HCT116 (cell line): Measurements from ENCODE around the gene RASL11B. TPM values are rescaled to one million over a fixed set of nuclear protein-coding genes. Genes with fewer than 3 reads are reported as not detected.

ENCODE experiments used
- ATAC-seq: fragments of 200-7000 bp; cut with Tn5 transposase; 2 replicates; pipeline ENCODE4 v1.9.1; 2020; ENCODE audit warnings: mild to moderate bottlenecking, moderate library complexity
- BruUV-seq: library from RNA; stranded (reverse); fragments of 400-500 nt; replicated peaks from 2 replicates; lab custom pipeline; 2021; lab: Mats Ljungman, UMichigan
- CTCF ChIA-PET: fragments of 300-600 bp; sonication (Branson Sonifier 250); formaldehyde crosslinking; loops from one replicate; lab custom pipeline; 2021; ENCODE audit warnings: antibody characterized with exemption; lab: Charles Lee
- POLR2A ChIA-PET: fragments of 300-600, 350-600 bp; sonication (Branson Sonifier 250); formaldehyde crosslinking; loops from one replicate; lab custom pipeline; 2021; ENCODE audit warnings: antibody characterized with exemption; lab: Charles Lee
- RAD21 ChIA-PET, 2 experiments: fragments of 300-600 bp; sonication (Branson Sonifier 250); formaldehyde crosslinking; loops; one replicate each; lab custom pipeline; 2023; ENCODE audit warnings: low total read pairs in 2 of 2; ENCODE audit not compliant: uncharacterized antibody in 2 of 2, unreplicated experiment in 2 of 2, low non-redundant PET in 1 of 2; lab: Charles Lee
- DNase-seq: peaks from one replicate; pipeline ENCODE4 v3.0.0-alpha.2; 2010; ENCODE audit warnings: low read depth, low spot score
- H2AFZ ChIP-seq: fragments of 200-600 bp; shearing (Covaris generic), sonication (generic); 2 replicates; pipeline ENCODE4 v1.6.1; 2017; ENCODE audit warnings: low read depth, mixed run types, mixed read lengths, antibody characterized with exemption, low read length; ENCODE audit not compliant: poor library complexity, severe bottlenecking
- H3K27ac ChIP-seq: 2 replicates; pipeline ENCODE4 v1.5.1; 2012; ENCODE audit warnings: low read depth, low read length
- H3K27me3 ChIP-seq: fragments of 200-600 bp; sonication (generic); 2 replicates; pipeline ENCODE4 v1.6.1; 2016; ENCODE audit warnings: mixed run types, low read length, mixed read lengths; ENCODE audit not compliant: insufficient read depth
- H3K36me3 ChIP-seq, 2 experiments: fragments of 200-500 bp in 1 of 2; fragments of 200-600 bp in 1 of 2; sonication (Bioruptor generic) in 1 of 2; sonication (generic) in 1 of 2; 2 replicates each; pipeline versions ENCODE4 v1.5.1 to v1.6.1; 2014 to 2016; ENCODE audit warnings: low read length in 2 of 2, inconsistent platforms in 1 of 2, mixed read lengths in 1 of 2, mixed run types in 1 of 2; ENCODE audit not compliant: insufficient read depth in 2 of 2, control insufficient read depth in 1 of 2
- H3K4me1 ChIP-seq, 2 experiments: fragments of 200-600 bp in 1 of 2; sonication (generic) in 1 of 2; 2 replicates each; pipeline versions ENCODE4 v1.5.1 to v1.6.1; 2012 to 2017; ENCODE audit warnings: low read length in 2 of 2, inconsistent platforms in 1 of 2, mild to moderate bottlenecking in 1 of 2, mixed read lengths in 1 of 2, mixed run types in 1 of 2, moderate library complexity in 1 of 2; ENCODE audit not compliant: insufficient read depth in 2 of 2, control insufficient read depth in 1 of 2
- H3K4me2 ChIP-seq: fragments of 200-600 bp; sonication (generic); 2 replicates; pipeline ENCODE4 v1.6.1; 2017; ENCODE audit warnings: mixed run types, low read length, mixed read lengths
- H3K4me3 ChIP-seq, 2 experiments: fragments of 200-600 bp in 1 of 2; sonication (generic) in 1 of 2; replicated peaks in 1 of 2; 2 replicates each; pipeline ENCODE4 v1.5.1; 2011 to 2016; ENCODE audit warnings: low read length in 2 of 2, control low read depth in 1 of 2, low read depth in 1 of 2, mild to moderate bottlenecking in 1 of 2, mixed read lengths in 1 of 2, mixed run types in 1 of 2
- H3K79me2 ChIP-seq: fragments of 200-600 bp; sonication (generic); 2 replicates; pipeline ENCODE4 v1.6.1; 2017; ENCODE audit warnings: mild to moderate bottlenecking, mixed run types, low read length, moderate library complexity, mixed read lengths; ENCODE audit not compliant: insufficient read depth
- H3K9ac ChIP-seq: fragments of 200-600 bp; sonication (generic); 2 replicates; pipeline ENCODE4 v1.6.1; 2016; ENCODE audit warnings: low read length, mixed read lengths
- H3K9me2 ChIP-seq: fragments of 200-600 bp; sonication (generic), shearing (Covaris generic); 2 replicates; pipeline ENCODE4 v1.6.1; 2017; ENCODE audit warnings: mixed run types, mild to moderate bottlenecking, moderate library complexity; ENCODE audit not compliant: insufficient read depth
- H3K9me3 ChIP-seq, 2 experiments: fragments of 200-500 bp in 1 of 2; fragments of 200-600 bp in 1 of 2; sonication (Bioruptor generic) in 1 of 2; sonication (generic) in 1 of 2; 2 replicates each; pipeline ENCODE4 v1.6.1; 2014 to 2017; ENCODE audit warnings: low read length in 2 of 2, mixed read lengths in 2 of 2, inconsistent platforms in 1 of 2, low read depth in 1 of 2, mild to moderate bottlenecking in 1 of 2, mixed run types in 1 of 2, moderate library complexity in 1 of 2; ENCODE audit not compliant: control insufficient read depth in 1 of 2, insufficient read depth in 1 of 2
- H4K20me1 ChIP-seq: fragments of 200-600 bp; sonication (generic), shearing (Covaris generic); 2 replicates; pipeline ENCODE4 v1.6.1; 2017; ENCODE audit warnings: mixed run types, mild to moderate bottlenecking, moderate library complexity; ENCODE audit not compliant: insufficient read depth
- ATF3 ChIP-seq: IDR thresholded peaks from 2 replicates; pipeline ENCODE4 v1.6.1; 2012
- CTCF ChIP-seq, 3 experiments: fragments of 200-600 bp in 1 of 3; sonication (generic) in 1 of 3; IDR thresholded peaks in 2 of 3; conservative IDR thresholded peaks in 1 of 3; 2 replicates each; pipeline ENCODE4 v1.5.1; 2012 to 2017; ENCODE audit warnings: low read depth in 2 of 3, low read length in 2 of 3, antibody characterized with exemption in 1 of 3, borderline replicate concordance in 1 of 3, control low read depth in 1 of 3, mild to moderate bottlenecking in 1 of 3, mixed read lengths in 1 of 3, mixed run types in 1 of 3, moderate library complexity in 1 of 3; ENCODE audit not compliant: insufficient read depth in 1 of 3
- EZH2phosphoT487 ChIP-seq: fragments of 200-600 bp; IDR thresholded peaks from 2 replicates; pipeline ENCODE4 v1.6.1; 2018; ENCODE audit warnings: antibody characterized with exemption, borderline replicate concordance
- MAX ChIP-seq: IDR thresholded peaks from 2 replicates; pipeline ENCODE4 v1.6.1; 2012
- REST ChIP-seq: IDR thresholded peaks from 2 replicates; pipeline ENCODE4 v1.6.1; 2012; ENCODE audit warnings: low read depth
- SP1 ChIP-seq: IDR thresholded peaks from 2 replicates; pipeline ENCODE4 v1.6.1; 2012; ENCODE audit warnings: low read depth
- TCF7L2 ChIP-seq: IDR thresholded peaks from 2 replicates; pipeline ENCODE4 v1.7.0; 2011; ENCODE audit warnings: borderline replicate concordance, inconsistent platforms; ENCODE audit not compliant: insufficient read depth, insufficient read length; ENCODE audit errors: extremely low read depth
- intact Hi-C: fragments of 100-400 bp; cut with micrococcal nuclease; formaldehyde crosslinking; loops from 2 replicates; pipeline ENCODE4 v1.10.0; 2022
- total RNA-seq: library from RNA; stranded (reverse); gene quantifications from one replicate; pipeline ENCODE4 v1.2.1, GENCODE V29; 2021; ENCODE audit not compliant: unreplicated experiment

Gene RASL11B
- total RNA-seq, 1 experiment from 2014 or later: 0.34 TPM

- H2AFZ ChIP-seq: no peak overlapping the region
- ATAC-seq: no peak
- CTCF ChIA-PET: no interaction called here
These were observed 38.4 kb upstream of the RASL11B start for GRCh38 chr4:52823702-52824092.

More at GRCh38 chr4:52823702-52824092, 38.4 kb upstream of the RASL11B start:
- no TSS peak for BruUV-seq
- H4K20me1 ChIP-seq: no peaks in the 10 kb centered on the region
- intact Hi-C loops: no loop called here
- peak overlapping the region; percentile 54 for H3K4me2 ChIP-seq
- no peaks in the 10 kb centered on the region for H3K9me3 ChIP-seq
- H3K4me3 ChIP-seq: 0 out of 4 replicates have a peak overlapping the region, but pooled peaks of 1 of the 2 experiments have one; percentile 2
- H3K27ac ChIP-seq: peak overlapping the region; percentile 67
- H3K4me1 ChIP-seq: peaks cover 18 to 38% of the 10 kb centered on the region in 2 experiments
- no peak overlapping the region for H3K9ac ChIP-seq
- no peaks in the 10 kb centered on the region for H3K79me2 ChIP-seq
- ChIA-PET POLR2A (no interaction called here), RAD21 (no interaction called here)
- no peaks in the 10 kb centered on the region for H3K27me3 ChIP-seq
- no peak for DNase-seq
- H3K36me3 ChIP-seq: no peaks in the 10 kb centered on the region
- H3K9me2 ChIP-seq: no peaks in the 10 kb centered on the region
- TF ChIP-seq TCF7L2: no peak
- no peak for TF ChIP-seq EZH2phosphoT487
- no peak for TF ChIP-seq REST
- TF ChIP-seq ATF3: no peak
- no peak for TF ChIP-seq MAX
- TF ChIP-seq SP1: no peak
- no peak for TF ChIP-seq CTCF (IDR thresholded peaks at IDR 0.05 in 2 of 3, conservative IDR thresholded peaks at IDR 0.05 in 1 of 3; ENCODE audit: borderline replicate concordance in 1 of 3, insufficient read depth in 1 of 3, low read depth in 2 of 3, low read length in 2 of 3)
